Mucosa of stomach (tissue), 1 donor: ENCODE data around the gene LIN7C.

Source experiments
- H3K27me3 ChIP-seq: one replicate; pipeline ENCODE4 v1.7.0; 2013; ENCODE audit warnings: mild to moderate bottlenecking, low read length; ENCODE audit not compliant: control insufficient read depth, insufficient read depth
- H3K36me3 ChIP-seq: one replicate; pipeline ENCODE4 v1.7.0; 2013; ENCODE audit warnings: low read length; ENCODE audit not compliant: control insufficient read depth, insufficient read depth
- H3K4me1 ChIP-seq: one replicate; pipeline ENCODE4 v1.7.0; 2013; ENCODE audit warnings: mild to moderate bottlenecking, low read length; ENCODE audit not compliant: control insufficient read depth, insufficient read depth
- H3K4me3 ChIP-seq: one replicate; pipeline ENCODE4 v1.7.0; 2013; ENCODE audit warnings: low read length
- H3K9ac ChIP-seq: one replicate; pipeline ENCODE4 v1.7.0; 2013; ENCODE audit warnings: mild to moderate bottlenecking, low read length, moderate library complexity
- H3K9me3 ChIP-seq: one replicate; pipeline ENCODE4 v1.7.0; 2013; ENCODE audit warnings: mild to moderate bottlenecking, low read length, moderate library complexity; ENCODE audit not compliant: control insufficient read depth
- donor health status: Pancreatic carcinoma.

LIN7C gene

DNA sequence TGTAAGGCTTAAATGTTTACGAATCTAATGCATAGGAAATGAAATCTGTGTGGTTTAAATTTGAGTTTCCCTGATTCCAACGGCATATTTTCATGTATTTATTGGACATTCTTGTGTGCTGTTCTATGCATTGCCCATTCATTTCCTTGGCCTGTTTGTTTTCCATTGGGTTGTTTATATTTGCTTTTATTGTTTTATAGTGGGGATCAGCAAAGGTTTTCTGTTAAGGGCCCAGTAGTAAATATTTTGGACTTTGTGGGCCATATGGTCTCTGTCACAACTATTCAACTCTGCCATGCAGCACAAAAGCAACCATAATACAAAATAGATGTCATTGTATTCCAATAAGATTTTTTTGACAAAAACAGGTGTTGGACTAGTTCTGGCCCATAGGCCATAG lies 28.7 kb downstream of the LIN7C start:
- no peaks in the 10 kb centered on the region for H3K4me1 ChIP-seq
- H3K9me3 ChIP-seq = no peaks in the 10 kb centered on the region
- H3K4me3 ChIP-seq = no peak overlapping the region
- no peaks in the 10 kb centered on the region for H3K36me3 ChIP-seq
- no peak overlapping the region for H3K9ac ChIP-seq
- H3K27me3 ChIP-seq = no peaks in the 10 kb centered on the region

DNA sequence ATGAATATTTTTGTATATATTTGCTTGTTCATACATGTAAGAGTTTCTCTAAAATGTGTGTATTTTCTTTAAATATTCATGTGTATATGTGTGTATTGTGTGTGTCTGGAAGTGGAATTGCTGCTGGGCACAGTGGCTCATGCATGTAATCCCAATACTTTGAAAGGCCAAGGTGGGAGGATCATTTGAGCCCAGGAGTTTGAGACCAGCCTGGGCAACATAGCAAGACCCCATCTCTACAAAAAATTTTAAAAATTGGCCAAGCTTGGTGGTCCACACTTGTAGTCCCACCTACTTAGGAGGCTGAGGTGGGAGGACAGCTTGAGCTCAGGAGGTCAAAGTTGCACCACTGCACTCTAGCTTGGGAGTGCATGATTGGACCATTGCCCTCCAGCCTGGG lies 29.3 kb downstream of the LIN7C start:
- Histone ChIP-seq H3K27me3 (no peaks in the 10 kb centered on the region), H3K4me3 (no peak overlapping the region), H3K9ac (no peak overlapping the region), H3K36me3 (no peaks in the 10 kb centered on the region), H3K4me1 (no peaks in the 10 kb centered on the region), H3K9me3 (no peaks in the 10 kb centered on the region)

DNA sequence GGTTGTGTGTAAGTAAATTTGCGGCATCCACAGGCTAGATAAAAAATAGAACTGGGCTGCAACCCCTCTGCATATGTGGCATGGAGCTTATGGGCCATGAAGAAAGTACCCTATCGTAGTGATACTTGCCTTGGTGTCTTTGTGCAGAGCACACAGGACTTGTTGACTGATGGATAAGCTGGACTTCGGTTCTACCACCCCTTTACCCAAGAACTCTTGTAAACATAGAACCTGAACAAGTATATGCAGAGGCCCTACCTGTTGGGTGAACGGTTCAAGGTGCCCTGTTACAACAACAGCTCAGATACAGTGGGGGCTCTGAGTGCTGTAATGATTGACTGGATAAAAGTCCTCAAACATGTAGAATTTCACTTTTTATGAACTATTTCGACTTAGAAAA lies 30.9 kb downstream of the LIN7C start:
- Histone ChIP-seq H3K4me1 (no peaks in the 10 kb centered on the region), H3K9me3 (no peaks in the 10 kb centered on the region), H3K27me3 (no peaks in the 10 kb centered on the region), H3K9ac (no peak overlapping the region), H3K36me3 (no peaks in the 10 kb centered on the region), H3K4me3 (no peak overlapping the region)

DNA sequence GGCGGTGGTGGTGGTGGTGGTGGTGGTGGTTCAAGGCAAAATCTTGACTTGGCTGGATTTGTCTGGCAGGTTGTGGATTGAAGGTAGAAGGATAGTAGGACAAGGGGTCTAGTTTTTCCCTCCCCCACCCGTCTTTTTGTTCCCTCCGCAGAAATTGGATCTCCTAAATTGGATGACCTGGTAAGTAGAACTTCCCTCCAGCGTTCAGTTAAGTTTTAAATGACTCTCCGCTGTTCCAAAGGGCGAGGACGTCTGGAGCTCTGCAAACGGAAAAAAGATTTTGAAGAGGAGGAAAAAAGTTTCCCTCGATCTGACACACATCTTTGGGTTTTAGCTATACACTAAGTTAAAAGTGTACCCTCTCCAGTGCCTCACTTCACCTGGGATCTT lies 33.6 kb downstream of the LIN7C start:
- no peaks in the 10 kb centered on the region for H3K36me3 ChIP-seq
- no peaks in the 10 kb centered on the region for H3K27me3 ChIP-seq
- peak overlapping the region; percentile 10 for H3K9ac ChIP-seq
- H3K9me3 ChIP-seq = no peaks in the 10 kb centered on the region
- H3K4me1 ChIP-seq = peaks cover 7% of the 10 kb centered on the region
- no peak overlapping the region for H3K4me3 ChIP-seq

DNA sequence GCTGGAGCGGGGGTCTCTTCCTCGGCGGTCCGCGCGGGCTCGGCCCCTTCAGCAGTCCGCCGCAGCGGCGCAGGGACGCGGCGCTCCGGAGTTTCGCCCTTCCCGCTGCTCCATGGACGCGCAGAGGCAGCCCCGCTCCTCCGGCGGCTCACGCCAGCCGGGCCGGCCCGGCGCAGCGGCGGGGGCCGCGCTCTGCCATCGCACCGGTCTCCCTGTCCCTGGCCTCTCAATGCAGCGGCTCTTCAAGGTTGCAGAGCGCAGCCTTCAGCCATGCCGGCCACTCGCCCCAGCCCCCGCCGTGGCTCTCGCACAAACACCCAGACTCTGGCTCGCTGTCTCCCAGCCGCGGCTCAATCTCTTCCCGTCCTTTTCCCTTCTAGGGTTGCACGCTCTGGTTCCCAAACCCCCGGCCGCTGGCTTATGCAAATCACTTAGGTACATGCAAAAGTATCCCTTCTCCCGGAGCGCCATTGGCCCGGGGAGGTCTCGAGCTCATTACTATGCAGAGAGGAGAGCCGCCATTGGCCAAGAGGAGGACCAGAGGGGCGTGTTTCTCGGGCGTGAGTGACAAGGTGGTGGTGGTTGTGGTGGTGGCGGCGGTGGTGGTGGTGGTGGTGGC lies 34.1 kb downstream of the LIN7C start, which contains the start of gene LGR4:
TSS of gene LGR4 (minus strand) at position 393 of the 619 bp plus-strand sequence. CDS start 488 bp downstream, outside the sequence.
- H3K9ac ChIP-seq = peak within 1 kb of the TSS; percentile 78
- H3K36me3 ChIP-seq = no peaks in the 10 kb centered on the region

DNA sequence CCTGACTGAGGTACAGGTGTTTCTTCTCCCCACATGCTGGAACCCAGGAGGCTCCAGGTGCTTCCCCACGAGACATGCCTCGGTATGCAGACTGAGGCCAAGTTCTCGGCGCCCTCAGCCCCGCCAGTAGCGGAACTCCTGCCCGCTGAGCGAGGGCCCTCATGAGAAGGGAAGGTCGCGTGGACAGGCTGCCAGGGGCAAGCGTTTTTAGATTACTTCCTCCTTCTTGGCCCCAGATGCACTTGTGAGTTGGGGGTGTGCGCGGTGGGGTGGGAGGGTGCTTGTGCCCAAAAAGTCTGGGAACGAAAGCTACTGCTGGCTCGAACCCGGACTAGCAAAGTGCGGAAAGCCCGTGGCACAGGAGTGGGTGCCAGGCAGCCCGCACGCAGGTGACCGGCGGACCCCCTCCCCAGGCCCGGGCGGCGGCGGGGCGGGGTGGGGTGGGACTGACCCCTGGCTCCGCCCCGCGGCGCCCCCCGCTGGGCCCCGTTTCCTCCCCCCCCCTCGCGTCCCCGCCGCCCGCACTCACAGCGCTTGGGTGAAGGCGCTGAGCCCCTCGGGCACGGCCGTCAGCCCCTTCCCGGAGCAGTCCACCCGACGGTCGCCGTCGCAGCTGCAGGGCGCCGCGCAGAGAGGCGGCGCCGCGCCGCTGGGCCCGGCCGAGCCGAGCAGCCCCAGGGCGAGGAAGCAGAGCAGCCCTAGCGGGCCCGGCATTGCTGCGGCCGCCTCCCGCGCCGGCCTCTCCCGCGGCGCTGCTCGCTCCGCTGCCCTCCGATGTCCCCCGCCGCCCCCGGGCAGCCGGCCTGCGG lies 34.8 kb downstream of the LIN7C start:
- no peaks in the 10 kb centered on the region for H3K9me3 ChIP-seq
- H3K4me3 ChIP-seq = peak overlapping the region; percentile 87
- H3K36me3 ChIP-seq = no peaks in the 10 kb centered on the region
- peak overlapping the region; percentile 78 for H3K9ac ChIP-seq
- peaks cover 11% of the 10 kb centered on the region for H3K4me1 ChIP-seq
- no peaks in the 10 kb centered on the region for H3K27me3 ChIP-seq

More for the DNA sequence above, 34.1 kb downstream of the LIN7C start, which contains the start of gene LGR4:
- Histone ChIP-seq H3K9me3 (no peaks in the 10 kb centered on the region), H3K4me3 (peak within 1 kb of the TSS; percentile 87), H3K27me3 (no peaks in the 10 kb centered on the region), H3K4me1 (peaks cover 11% of the 10 kb centered on the region)

DNA sequence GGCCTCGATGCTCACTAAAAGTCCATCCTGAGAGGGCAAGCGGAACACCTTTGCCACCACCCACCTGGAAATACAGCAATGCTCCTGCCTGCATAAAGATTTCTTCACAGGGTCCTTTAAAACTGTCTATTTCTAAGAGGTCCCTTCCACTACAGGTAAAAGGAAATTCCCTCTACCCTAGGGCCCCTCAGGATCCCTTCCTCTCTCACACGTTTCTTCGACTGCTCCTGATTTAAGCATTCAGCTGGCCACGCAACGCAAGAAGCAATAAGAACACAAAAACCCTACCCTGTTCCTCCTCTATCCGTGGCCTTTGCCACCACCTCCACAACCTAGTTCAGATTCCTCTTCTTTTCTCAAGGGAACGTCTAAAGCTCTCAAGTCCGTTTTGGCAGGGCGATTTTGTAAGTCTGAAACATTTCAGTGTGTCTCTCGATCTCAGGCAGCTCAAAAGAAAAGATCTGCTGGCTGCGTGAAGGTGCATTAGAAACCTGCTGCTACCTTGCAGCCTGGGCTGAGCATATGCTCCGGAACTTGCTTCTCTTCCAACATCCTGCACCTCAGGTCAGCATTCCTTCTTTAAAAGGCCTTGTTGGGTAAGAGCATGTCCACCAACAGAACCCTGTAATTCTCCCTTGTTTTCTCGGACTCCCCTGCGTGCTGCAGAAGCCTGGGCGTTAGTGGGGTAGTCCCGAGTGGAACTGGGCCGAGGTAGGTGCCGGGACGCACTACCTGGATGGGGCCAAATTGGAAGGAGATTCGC lies 35.6 kb downstream of the LIN7C start:
- peak overlapping the region; percentile 78 for H3K9ac ChIP-seq
- no peaks in the 10 kb centered on the region for H3K27me3 ChIP-seq
- H3K36me3 ChIP-seq = no peaks in the 10 kb centered on the region
- peaks cover 11% of the 10 kb centered on the region for H3K4me1 ChIP-seq
- H3K4me3 ChIP-seq = peak overlapping the region; percentile 87
- H3K9me3 ChIP-seq = no peaks in the 10 kb centered on the region

DNA sequence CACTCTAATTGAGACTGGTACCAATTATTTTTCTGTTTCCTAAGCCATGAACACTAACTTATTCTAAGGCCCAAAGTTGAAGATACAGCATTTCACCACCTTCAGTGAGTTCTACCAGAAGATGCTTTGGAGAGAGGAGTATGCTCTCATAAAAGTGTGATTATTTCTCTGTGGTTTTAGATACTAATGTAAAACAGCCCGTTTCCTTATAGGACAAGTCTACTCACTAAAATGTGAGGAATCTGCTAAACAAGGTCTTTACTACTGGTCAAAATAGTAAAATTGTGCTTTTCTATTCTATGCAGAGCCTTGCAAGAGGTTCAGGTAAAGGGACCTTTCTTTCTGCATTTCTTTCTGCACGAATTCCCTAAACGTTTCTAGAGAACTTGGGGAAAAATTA lies 36.4 kb downstream of the LIN7C start:
- no peaks in the 10 kb centered on the region for H3K27me3 ChIP-seq
- peak overlapping the region; percentile 78 for H3K9ac ChIP-seq
- H3K36me3 ChIP-seq = no peaks in the 10 kb centered on the region
- H3K4me1 ChIP-seq = peaks cover 11% of the 10 kb centered on the region
- H3K9me3 ChIP-seq = no peaks in the 10 kb centered on the region
- peak overlapping the region; percentile 23 for H3K4me3 ChIP-seq

DNA sequence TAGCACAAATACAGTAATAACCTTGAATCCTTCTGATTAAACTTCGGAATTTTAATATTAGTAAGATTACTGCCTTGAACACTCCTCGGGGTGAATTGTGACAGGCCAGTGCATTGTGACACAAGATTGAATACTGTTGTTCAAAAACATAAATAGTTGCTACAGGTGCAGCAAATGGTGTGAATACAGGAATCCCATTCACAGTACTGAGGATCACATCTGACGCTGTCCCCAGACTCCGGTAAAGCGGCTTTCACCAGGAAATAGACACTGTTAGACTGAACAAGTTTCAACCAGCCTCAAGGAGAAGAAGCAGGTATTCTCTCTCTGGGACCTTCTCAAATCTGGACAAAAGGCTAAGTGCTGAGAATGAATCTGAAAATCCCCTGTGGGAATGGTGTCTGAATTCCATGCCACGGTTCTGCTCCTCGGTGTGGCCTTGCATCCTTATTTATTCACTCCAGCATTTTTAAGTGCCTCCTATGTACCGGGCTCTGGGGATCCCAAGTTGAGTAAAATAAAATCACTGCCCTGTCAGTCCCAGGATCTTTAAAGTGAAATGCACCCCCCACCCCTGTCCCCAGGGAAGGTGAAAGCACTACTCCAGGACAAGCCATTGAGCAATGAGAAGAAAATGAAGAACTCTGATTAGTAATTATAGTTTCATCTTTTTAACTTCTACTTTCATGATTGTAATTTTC lies 37.4 kb downstream of the LIN7C start:
- Histone ChIP-seq H3K36me3 (no peaks in the 10 kb centered on the region), H3K9me3 (no peaks in the 10 kb centered on the region), H3K4me3 (peak overlapping the region; percentile 23), H3K9ac (peak overlapping the region; percentile 78), H3K27me3 (no peaks in the 10 kb centered on the region), H3K4me1 (peaks cover 16% of the 10 kb centered on the region)

DNA sequence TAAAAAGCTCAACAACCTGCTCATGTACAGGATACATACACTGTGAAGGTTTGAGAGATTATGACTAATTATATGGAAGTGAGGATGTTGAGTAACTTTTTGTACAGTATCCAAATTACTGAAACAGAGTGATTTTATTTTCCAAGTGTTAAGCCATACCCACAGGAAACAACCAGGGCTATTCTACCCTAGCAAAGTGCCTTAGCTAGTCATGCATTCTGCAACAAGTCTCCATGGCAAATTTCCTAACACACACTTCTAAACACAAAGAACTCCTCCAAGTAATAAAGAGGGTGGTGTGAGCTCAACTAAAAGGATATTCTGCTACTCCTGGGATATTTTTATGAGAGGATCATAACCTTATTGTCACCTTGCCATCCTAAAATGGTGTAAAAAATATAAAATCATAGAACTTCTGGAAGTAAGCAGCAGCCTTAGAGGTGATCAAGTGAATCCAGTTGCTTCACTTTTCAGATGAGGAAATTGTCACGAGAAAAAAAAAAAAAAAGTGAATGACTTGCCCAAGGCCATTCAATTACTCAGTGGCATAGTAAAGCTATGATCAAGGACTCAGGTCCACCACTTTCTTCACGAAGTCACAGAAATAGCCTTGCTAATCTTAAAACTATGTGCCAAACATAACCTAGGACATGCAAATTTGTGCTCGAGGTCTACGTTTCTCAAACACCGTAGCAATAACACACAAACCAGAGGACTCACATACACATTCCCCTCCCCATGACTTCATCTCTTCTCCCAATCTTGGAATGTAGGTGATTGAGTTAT lies 38.2 kb downstream of the LIN7C start:
- Histone ChIP-seq H3K9me3 (no peaks in the 10 kb centered on the region), H3K27me3 (no peaks in the 10 kb centered on the region), H3K9ac (peak overlapping the region; percentile 78), H3K4me3 (no peak overlapping the region), H3K36me3 (no peaks in the 10 kb centered on the region), H3K4me1 (peaks cover 21% of the 10 kb centered on the region)
